Metanephros (tissue), 1 donor: ENCODE measurements around the gene CCNI2. TPM values are rescaled to one million over a fixed set of nuclear protein-coding genes. Genes with fewer than 3 reads are reported as not detected.

Source experiments
- total RNA-seq: library from RNA; depleted of rRNA; stranded (reverse); fragments of >200 nt; gene quantifications from one replicate; pipeline ENCODE4 v1.2.3, GENCODE V29; 2014

CCNI2 gene, protein sequence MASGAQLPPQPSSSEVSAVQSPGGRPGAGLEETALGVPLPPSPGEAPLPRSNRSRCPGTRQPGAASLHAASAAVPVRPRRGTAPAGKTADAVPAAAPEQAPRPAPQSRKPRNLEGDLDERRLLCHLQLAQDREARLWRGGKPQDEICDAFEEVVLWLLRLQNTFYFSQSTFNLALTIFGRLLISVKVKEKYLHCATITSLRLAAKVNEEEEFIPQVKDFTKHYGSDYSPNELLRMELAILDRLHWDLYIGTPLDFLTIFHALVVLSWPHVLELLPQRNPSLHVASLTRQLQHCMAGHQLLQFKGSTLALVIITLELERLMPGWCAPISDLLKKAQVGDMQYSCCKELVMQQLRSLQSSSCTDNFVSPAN
- 4.5 TPM for total RNA-seq

DNA sequence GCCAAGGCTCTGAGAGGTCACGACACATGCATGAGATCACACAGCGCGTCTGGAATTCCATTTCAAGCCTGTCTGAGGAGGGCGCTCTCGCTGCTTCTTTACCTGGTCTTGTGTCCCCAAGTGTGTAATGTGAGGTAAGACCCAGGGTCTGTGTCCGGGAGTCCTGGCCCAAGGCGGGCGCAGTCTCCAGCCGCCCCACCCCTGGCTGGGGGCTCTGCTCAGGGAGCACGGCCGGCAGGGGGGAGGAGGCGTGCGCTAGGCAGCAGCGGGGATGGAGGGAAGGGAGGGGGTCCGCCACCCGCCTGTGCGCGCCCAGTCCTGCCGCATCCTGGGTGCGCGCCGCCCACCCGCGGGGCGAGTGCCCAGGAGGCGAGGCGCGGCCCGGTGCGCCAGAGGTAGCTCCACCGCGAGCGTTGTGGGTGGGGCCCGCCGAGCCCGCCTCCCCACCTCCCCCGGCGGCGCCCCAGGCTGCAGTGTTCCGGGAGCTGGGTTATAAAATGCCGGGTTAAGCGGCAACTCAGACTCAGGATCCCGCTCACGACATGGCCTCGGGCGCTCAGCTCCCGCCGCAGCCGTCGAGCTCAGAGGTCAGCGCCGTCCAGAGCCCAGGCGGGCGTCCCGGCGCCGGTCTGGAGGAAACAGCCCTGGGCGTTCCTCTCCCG lies at the start of gene CCNI2:
CCNI2 (plus strand) TSS at position 473 of the 662 bp plus-strand sequence; CDS start at position 543, 70 bp downstream.

DNA sequence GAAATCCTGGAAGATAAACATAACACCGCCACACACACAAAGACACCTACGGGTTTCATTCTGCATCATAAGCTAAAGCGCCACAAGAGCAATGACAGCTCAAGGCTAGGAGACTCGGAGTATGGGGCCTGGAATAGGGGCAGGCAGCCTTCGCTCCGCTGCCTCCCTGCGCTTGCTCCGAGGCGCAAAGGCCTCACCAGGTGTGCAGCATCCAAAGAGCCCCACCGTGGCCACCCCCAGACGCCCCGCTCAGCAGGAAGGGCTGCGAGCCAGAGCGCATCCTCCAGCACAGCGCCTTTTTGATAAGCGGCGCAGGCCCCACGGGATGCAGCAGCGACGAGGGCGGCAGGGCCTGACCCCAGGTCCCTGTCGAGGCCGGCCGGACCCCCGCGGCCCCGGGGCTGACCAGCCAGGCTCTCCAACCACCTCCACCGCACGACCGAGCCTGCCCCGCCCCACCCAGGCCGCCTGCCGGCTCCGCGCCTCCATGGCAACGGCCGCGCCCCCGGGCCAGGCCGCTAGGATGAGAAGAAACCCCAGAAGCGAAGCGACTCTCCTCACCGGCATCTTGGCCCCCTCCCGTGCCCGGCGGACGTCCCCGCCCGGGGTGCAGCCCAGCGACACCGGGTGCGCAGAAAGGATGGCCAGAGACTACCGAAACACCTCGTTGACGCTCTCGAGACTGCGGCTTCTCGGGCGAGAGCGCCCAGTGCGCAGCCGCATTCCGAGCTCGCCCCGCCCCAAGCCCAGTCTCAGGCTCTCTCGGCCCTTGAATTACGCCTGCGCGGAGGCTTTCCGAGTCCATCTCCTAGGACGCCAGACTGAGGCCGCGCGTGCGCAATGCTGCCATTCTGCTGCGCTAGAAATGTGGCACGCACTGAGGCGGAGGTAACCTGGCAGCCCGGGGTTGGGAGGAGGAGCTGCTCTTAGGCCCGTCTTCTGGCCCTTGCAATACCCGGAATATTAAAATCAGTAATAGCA lies 10.1 kb upstream of the CCNI2 start, which contains the start of gene KIF3A:
KIF3A (minus strand) TSS at position 694 of the 981 bp plus-strand sequence; CDS start at position 567, 127 bp downstream.

DNA sequence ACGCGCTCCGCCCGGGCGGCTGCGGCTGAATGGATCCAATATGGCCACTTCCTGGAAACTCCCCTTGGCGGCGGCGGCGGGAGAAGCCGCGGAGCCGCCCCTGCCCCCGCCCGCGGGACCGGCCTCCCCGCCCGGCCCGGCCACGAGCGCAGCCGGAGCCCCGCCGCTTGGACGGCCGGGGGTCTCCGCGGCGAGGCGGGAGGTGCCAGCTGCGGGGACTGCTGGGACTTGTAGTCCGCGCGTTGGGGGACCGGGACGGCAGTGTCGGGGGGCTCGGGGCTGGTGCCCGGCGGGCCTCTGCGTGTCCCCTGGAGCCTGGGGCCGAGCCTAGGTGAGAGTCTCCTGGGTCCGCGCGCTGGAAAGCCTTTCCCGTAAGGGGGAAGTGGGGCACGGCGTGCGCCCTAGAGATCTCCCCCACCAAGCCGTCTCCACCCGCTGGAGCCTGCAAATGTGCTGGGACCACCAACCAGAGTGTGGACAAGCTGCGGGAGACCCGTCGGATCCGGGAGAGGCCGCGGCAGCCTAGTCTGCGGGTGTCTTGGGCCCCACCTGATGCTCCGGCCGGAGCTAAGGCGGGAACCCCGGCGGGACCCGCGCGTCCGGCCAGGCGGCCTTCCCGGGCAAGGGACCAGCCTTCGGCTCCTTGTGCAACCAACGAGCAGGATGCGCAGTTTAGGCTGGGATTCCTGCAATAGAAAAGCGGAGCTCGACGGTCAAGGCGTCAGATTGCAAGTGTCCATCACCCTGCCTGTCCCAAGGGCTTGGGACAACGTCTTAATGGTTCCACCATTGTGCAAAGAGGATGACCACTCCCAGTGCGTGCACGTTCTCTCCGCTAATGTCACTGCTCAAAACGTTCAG lies 30.2 kb downstream of the CCNI2 start, which contains the start of gene SEPTIN8:
SEPTIN8 (minus strand) TSS at position 31 of the 861 bp plus-strand sequence. CDS start 102 bp downstream, outside the sequence.

Other genes starting within 250 kb of the CCNI2 start
- gene IL5, start 203.9 kb upstream of the CCNI2 start, total RNA-seq, result not detected
- 19.2 TPM for gene RAD50, start 190.4 kb upstream of the CCNI2 start, total RNA-seq
- gene IL13, start 89.3 kb upstream of the CCNI2 start, total RNA-seq, result not detected
- gene IL4, start 73.4 kb upstream of the CCNI2 start, total RNA-seq, result not detected
- 12.0 TPM for gene KIF3A, start 9.9 kb upstream of the CCNI2 start, total RNA-seq
- gene SEPTIN8, start 29.8 kb downstream of the CCNI2 start, total RNA-seq, result 59.6 TPM
- 6.9 TPM for gene SOWAHA, start 65.9 kb downstream of the CCNI2 start, total RNA-seq
- 26.8 TPM for gene SHROOM1, start 83.2 kb downstream of the CCNI2 start, total RNA-seq
- gene GDF9, start 119.0 kb downstream of the CCNI2 start, total RNA-seq, result 1.4 TPM
- 146 TPM for gene UQCRQ, start 119.2 kb downstream of the CCNI2 start, total RNA-seq
- gene LEAP2, start 126.2 kb downstream of the CCNI2 start, total RNA-seq, result 5.3 TPM
- 66.2 TPM for gene AFF4, start 216.2 kb downstream of the CCNI2 start, total RNA-seq